HL-60 (cell line): ENCODE results near the gene TFAM.

Experiments used
- DNase-seq, 2 experiments: peaks; one replicate each; pipeline ENCODE4 v3.0.0-alpha.2; 2010 to 2020; ENCODE audit warnings: low read depth in 1 of 2, low spot score in 1 of 2
- H3K27ac ChIP-seq: fragments of 250-450 bp; sonication (Bioruptor Pico); replicated peaks from 2 replicates; pipeline ENCODE4 v1.5.1; 2020; ENCODE audit warnings: mild to moderate bottlenecking, moderate library complexity
- H3K27me3 ChIP-seq: fragments of 250-450 bp; sonication (Bioruptor Pico); 2 replicates; pipeline ENCODE4 v1.5.1; 2021; ENCODE audit warnings: mild to moderate bottlenecking, moderate library complexity; ENCODE audit not compliant: insufficient read depth, poor library complexity, severe bottlenecking
- H3K4me3 ChIP-seq: replicated peaks from 2 replicates; pipeline ENCODE4 v1.5.1; 2011; ENCODE audit warnings: mild to moderate bottlenecking, control low read depth, low read length; ENCODE audit not compliant: insufficient read depth
- CTCF ChIP-seq: IDR thresholded peaks from one replicate; pipeline ENCODE4 v1.5.1; 2011; ENCODE audit warnings: low read length, control low read depth, inconsistent platforms; ENCODE audit not compliant: insufficient read depth
- GABPA ChIP-seq: IDR thresholded peaks from 2 replicates; pipeline ENCODE4 v1.6.1; 2012; ENCODE audit warnings: low read depth
- POLR2AphosphoS5 ChIP-seq: IDR thresholded peaks from 2 replicates; pipeline ENCODE4 v1.6.1; 2012; ENCODE audit warnings: low read depth
- REST ChIP-seq: IDR thresholded peaks from 2 replicates; pipeline ENCODE4 v1.6.1; 2012; ENCODE audit warnings: low read depth; ENCODE audit not compliant: insufficient replicate concordance
- SPI1 ChIP-seq: IDR thresholded peaks from 2 replicates; pipeline ENCODE4 v1.6.1; 2012; ENCODE audit warnings: low read depth, mild to moderate bottlenecking, borderline replicate concordance
- long read RNA-seq: library from polyadenylated mRNA; unstranded; transcript quantifications from one replicate; pipeline ENCODE4 v2.0.0, GENCODE V29; 2020

The TFAM gene
- long read RNA-seq, full-length matches to known transcripts, result 74 of 82 reads
- long read RNA-seq, partial matches to known transcripts, result 3 of 82 reads
- long read RNA-seq, other reads (novel, unspliced or antisense), result 5 of 82 reads

- Histone ChIP-seq H3K4me3 (peak within 1 kb of the TSS; percentile 86), H3K27ac (peak within 1 kb of the TSS; percentile 96), H3K27me3 (no peaks in the 10 kb centered on the region)
- peak; percentile 63 for TF ChIP-seq REST
- TF ChIP-seq GABPA, result peak; percentile 61
- peak; percentile 19; the same call in 1 of the 2 replicates for TF ChIP-seq SPI1
- peak; percentile 98 for TF ChIP-seq POLR2AphosphoS5
- no peak for TF ChIP-seq CTCF
- peak; percentile 78 to 94 for DNase-seq
Measured at GRCh38 chr10:58384999-58385783, at the start of gene TFAM. Gene TFAM (plus strand): TSS chr10:58385410. CDS start chr10:58385548, 138 bp downstream.

GRCh38 chr10:58336242-58336641, 49.0 kb upstream of the TFAM start:
- Histone ChIP-seq H3K27me3 (no peaks in the 10 kb centered on the region), H3K4me3 (no peak overlapping the region; the same call in 1 of the 2 replicates), H3K27ac (no peak overlapping the region)
- no peak for DNase-seq
- peak; percentile 86 for TF ChIP-seq REST
- no peak for TF ChIP-seq SPI1

GRCh38 chr10:58341422-58341821, 43.8 kb upstream of the TFAM start:
- H3K27me3 ChIP-seq, result no peaks in the 10 kb centered on the region

More at GRCh38 chr10:58341422-58341821, 43.8 kb upstream of the TFAM start:
- Histone ChIP-seq H3K27ac (no peak overlapping the region), H3K4me3 (no peak overlapping the region)
- no peak for TF ChIP-seq GABPA
- TF ChIP-seq REST, result no peak
- TF ChIP-seq SPI1, result no peak
- TF ChIP-seq POLR2AphosphoS5, result no peak
- TF ChIP-seq CTCF, result no peak
- DNase-seq, result no peak
